Cardiac fibroblast (primary cell): ENCODE results near the gene MYO9B.

ENCODE experiments used
- DNase-seq, 2 donors: peaks; one replicate each; pipeline versions ENCODE4 v3.0.0 to v3.0.0-alpha.2; 2010; ENCODE audit warnings: low read depth in 2 of 2
- H3K4me3 ChIP-seq, 2 donors: replicated peaks in 1 of 2; 1 replicate in 1 of 2; 2 replicates in 1 of 2; pipeline ENCODE4 v1.5.1; 2011; ENCODE audit warnings: low read depth in 2 of 2, low read length in 2 of 2, mild to moderate bottlenecking in 2 of 2, moderate library complexity in 1 of 2
- TF ChIP-seq, protein P1 (sequence below): IDR thresholded peaks from one replicate; pipeline ENCODE4 v1.5.1; 2011; ENCODE audit warnings: low read depth, mild to moderate bottlenecking, low read length, inconsistent platforms

MYO9B gene

GRCh38 chr19:17061205-17061604 is 14.4 kb upstream of the MYO9B start:
- TF ChIP-seq, protein P1, sequence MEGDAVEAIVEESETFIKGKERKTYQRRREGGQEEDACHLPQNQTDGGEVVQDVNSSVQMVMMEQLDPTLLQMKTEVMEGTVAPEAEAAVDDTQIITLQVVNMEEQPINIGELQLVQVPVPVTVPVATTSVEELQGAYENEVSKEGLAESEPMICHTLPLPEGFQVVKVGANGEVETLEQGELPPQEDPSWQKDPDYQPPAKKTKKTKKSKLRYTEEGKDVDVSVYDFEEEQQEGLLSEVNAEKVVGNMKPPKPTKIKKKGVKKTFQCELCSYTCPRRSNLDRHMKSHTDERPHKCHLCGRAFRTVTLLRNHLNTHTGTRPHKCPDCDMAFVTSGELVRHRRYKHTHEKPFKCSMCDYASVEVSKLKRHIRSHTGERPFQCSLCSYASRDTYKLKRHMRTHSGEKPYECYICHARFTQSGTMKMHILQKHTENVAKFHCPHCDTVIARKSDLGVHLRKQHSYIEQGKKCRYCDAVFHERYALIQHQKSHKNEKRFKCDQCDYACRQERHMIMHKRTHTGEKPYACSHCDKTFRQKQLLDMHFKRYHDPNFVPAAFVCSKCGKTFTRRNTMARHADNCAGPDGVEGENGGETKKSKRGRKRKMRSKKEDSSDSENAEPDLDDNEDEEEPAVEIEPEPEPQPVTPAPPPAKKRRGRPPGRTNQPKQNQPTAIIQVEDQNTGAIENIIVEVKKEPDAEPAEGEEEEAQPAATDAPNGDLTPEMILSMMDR: no peak
- no peak overlapping the region for H3K4me3 ChIP-seq
- DNase-seq: no peak

DNA sequence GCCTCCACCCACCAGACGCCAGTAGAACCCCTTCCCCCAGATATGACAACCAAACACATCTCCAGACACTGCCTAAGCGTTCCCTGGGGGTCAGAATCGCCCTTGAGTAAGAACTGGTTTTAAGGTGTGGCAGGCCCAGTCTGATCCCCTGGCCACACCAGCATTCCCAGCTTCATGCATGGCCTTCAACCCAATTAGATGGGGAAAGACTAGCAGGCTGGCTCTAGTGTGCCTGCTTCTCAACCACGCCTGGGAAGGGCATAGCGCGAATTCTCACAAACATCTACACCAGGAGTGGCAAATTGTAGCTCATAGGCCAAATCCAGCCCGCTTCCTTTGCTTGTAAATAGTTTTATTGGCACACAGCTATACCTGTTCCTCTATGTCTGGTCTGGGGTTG is 13.9 kb upstream of the MYO9B start:
- TF ChIP-seq, protein P1: no peak
- H3K4me3 ChIP-seq: no peak overlapping the region
- no peak for DNase-seq

DNA sequence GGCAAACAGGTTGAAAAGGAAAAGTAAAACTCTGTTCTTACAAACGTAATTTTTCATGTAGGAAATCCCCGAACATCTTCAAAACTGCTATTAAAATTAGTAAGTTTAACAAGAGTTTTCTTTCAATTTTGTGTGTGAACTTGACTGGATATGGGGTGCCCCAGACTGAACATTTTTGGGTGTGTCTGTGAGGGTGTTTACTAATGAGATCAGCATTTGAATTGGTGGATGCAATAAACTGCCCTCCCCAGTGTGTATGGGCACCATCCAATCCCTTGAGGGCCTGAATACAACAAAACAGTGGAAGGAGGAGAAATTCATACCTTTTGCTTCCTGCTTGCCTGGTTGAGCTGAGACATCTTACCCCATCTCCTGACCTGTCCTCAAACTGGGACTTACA is 12.1 kb upstream of the MYO9B start:
- H3K4me3 ChIP-seq: no peak overlapping the region
- no peak for DNase-seq
- TF ChIP-seq, protein P1: no peak

- TF ChIP-seq, protein P1: no peak
- H3K4me3 ChIP-seq: no peak overlapping the region
- DNase-seq: no peak
Measured at GRCh38 chr19:17069193-17069592, 6.4 kb upstream of the MYO9B start.

GRCh38 chr19:17070421-17070820 is 5.2 kb upstream of the MYO9B start:
- TF ChIP-seq, protein P1: no peak
- no peak overlapping the region for H3K4me3 ChIP-seq
- DNase-seq: no peak

DNA sequence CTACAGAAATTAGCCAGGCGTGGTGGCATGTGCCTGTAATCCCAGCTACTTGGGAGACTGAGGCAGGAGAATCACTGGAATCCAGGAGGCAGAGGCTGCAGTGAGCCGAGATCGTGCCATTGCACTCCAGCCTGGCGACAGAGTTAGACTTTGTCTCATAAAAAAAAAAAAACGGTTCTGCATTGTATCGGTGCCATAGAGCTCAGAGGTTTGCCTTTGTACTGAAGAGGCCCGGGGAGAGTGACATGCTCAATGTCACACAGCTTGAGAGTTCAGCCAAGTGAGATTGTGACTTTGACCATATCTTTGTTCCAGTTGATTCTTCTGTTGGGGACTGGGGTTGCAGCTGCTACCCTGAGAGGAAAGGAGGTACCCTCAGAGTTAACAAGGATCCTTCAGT is 4.7 kb upstream of the MYO9B start:
- no peak overlapping the region for H3K4me3 ChIP-seq
- TF ChIP-seq, protein P1: no peak
- no peak for DNase-seq

- DNase-seq: no peak
Measured at GRCh38 chr19:17073869-17074633, 1.5 kb upstream of the MYO9B start.

More at GRCh38 chr19:17073869-17074633, 1.5 kb upstream of the MYO9B start:
- H3K4me3 ChIP-seq: peak overlapping the region; percentile 73 to 88
- TF ChIP-seq, protein P1: no peak
